Thymus (tissue), 11 donors: ENCODE data around the gene LRRC74A. TPM values are rescaled to one million over a fixed set of nuclear protein-coding genes. Genes with fewer than 3 reads are reported as not detected.
A peak's percentile ranks its signal among the peaks of the same experiment; 100 is the strongest.
"Not testable (repeated sequence)": the region's sequence is repeated elsewhere in the genome, so short reads cannot be mapped to it uniquely, and the experiment has no call there.

Experiments
- DNase-seq, 9 donors: peaks; one replicate each; pipeline ENCODE4 v3.0.0-alpha.2; 2013; ENCODE audit warnings: low spot score in 9 of 9, low read depth in 6 of 9, missing footprints in 1 of 9
- H3K27ac ChIP-seq, 2 donors: one replicate each; pipeline ENCODE4 v1.5.1; 2013; ENCODE audit warnings: control low read depth in 1 of 2, low read depth in 1 of 2, low read length in 1 of 2, mild to moderate bottlenecking in 1 of 2, moderate library complexity in 1 of 2
- H3K27me3 ChIP-seq, 2 donors: one replicate each; pipeline ENCODE4 v1.5.1; 2013; ENCODE audit warnings: low read length in 1 of 2; ENCODE audit not compliant: control insufficient read depth in 2 of 2, insufficient read depth in 1 of 2
- H3K36me3 ChIP-seq, 2 donors: one replicate each; pipeline ENCODE4 v1.5.1; 2013; ENCODE audit warnings: low read length in 1 of 2, mild to moderate bottlenecking in 1 of 2, moderate library complexity in 1 of 2; ENCODE audit not compliant: control insufficient read depth in 2 of 2, insufficient read depth in 2 of 2
- H3K4me1 ChIP-seq, 2 donors: one replicate each; pipeline ENCODE4 v1.5.1; 2013; ENCODE audit warnings: low read length in 2 of 2; ENCODE audit not compliant: control insufficient read depth in 2 of 2, insufficient read depth in 2 of 2
- H3K4me3 ChIP-seq, 2 donors: one replicate each; pipeline ENCODE4 v1.5.1; 2013; ENCODE audit warnings: low read length in 2 of 2, control low read depth in 1 of 2, mild to moderate bottlenecking in 1 of 2
- H3K9me3 ChIP-seq, 2 donors: one replicate each; pipeline ENCODE4 v1.5.1; 2013; ENCODE audit warnings: low read length in 1 of 2, mild to moderate bottlenecking in 1 of 2; ENCODE audit not compliant: control insufficient read depth in 2 of 2, insufficient read depth in 1 of 2
- WGBS: extraction: QIAGEN DNeasy Blood & Tissue Kit; methylation state at CpG from one replicate; pipeline ENCODE4 v1.1.7; 2013; 5-methylcytosine and 5-hydroxymethylcytosine counted together
- polyA plus RNA-seq: library from polyadenylated mRNA; stranded (reverse); fragments of 200-250 nt; gene quantifications from one replicate; pipeline ENCODE4 v1.2.3, GENCODE V29; 2013
- total RNA-seq: library from RNA; stranded (reverse); fragments of 120-200 nt; gene quantifications from one replicate; pipeline ENCODE4 v1.2.4, GENCODE V29; 2013
- donor health status: healthy.

The LRRC74A gene
- total and polyA plus RNA-seq, 2 donors, result not detected

- no peak overlapping the region for H3K4me3 ChIP-seq
- no peak overlapping the region for H3K27ac ChIP-seq
- no peak for DNase-seq
- 95% methylated on average over 14 of the region's 14 CpGs for WGBS
- H3K36me3 ChIP-seq, result no peaks in the 10 kb centered on the region
- H3K27me3 ChIP-seq, result no peaks in the 10 kb centered on the region
- H3K4me1 ChIP-seq, result peaks cover 33 to 58% of the 10 kb centered on the region in 2 donors
- H3K9me3 ChIP-seq, result no peaks in the 10 kb centered on the region
Observed at GRCh38 chr14:76884853-76885276, 58.7 kb downstream of the LRRC74A start.

- H3K9me3 ChIP-seq, result peaks cover 0 to 5% of the 10 kb centered on the region in 2 donors
- peaks cover 18 to 36% of the 10 kb centered on the region in 2 donors for H3K4me1 ChIP-seq
- H3K36me3 ChIP-seq, result no peaks in the 10 kb centered on the region
- DNase-seq, result no peak
- H3K4me3 ChIP-seq, result no peak overlapping the region
- no peaks in the 10 kb centered on the region for H3K27me3 ChIP-seq
- 91% methylated on average over 6 of the region's 6 CpGs for WGBS
- no peak overlapping the region for H3K27ac ChIP-seq
Observed at GRCh38 chr14:76887191-76887590, 61.0 kb downstream of the LRRC74A start.

- H3K36me3 ChIP-seq, result no peaks in the 10 kb centered on the region
- H3K4me3 ChIP-seq, result no peak overlapping the region
- peaks cover 0 to 7% of the 10 kb centered on the region in 2 donors for H3K9me3 ChIP-seq
- no peak overlapping the region for H3K27ac ChIP-seq
- no peak for DNase-seq
- WGBS, result 5% methylated on average over 1 of the region's 1 CpG
- H3K27me3 ChIP-seq, result no peaks in the 10 kb centered on the region
- H3K4me1 ChIP-seq, result no peaks in the 10 kb centered on the region
Observed at GRCh38 chr14:76891391-76891790, 65.2 kb downstream of the LRRC74A start.

GRCh38 chr14:76894308-76894707 is 68.1 kb downstream of the LRRC74A start:
- no peaks in the 10 kb centered on the region for H3K4me1 ChIP-seq
- 98% methylated on average over 5 of the region's 5 CpGs for WGBS
- no peak for DNase-seq

GRCh38 chr14:76898006-76898405 is 71.8 kb downstream of the LRRC74A start:
- not testable (repeated sequence) for H3K27me3 ChIP-seq, H3K9me3 ChIP-seq, H3K27ac ChIP-seq, H3K4me1 ChIP-seq, DNase-seq, H3K36me3 ChIP-seq, H3K4me3 ChIP-seq
- WGBS, result 97% methylated on average over 37 of the region's 37 CpGs

More at GRCh38 chr14:76894308-76894707, 68.1 kb downstream of the LRRC74A start:
- H3K4me3 ChIP-seq, result no peak overlapping the region
- no peaks in the 10 kb centered on the region for H3K27me3 ChIP-seq
- H3K9me3 ChIP-seq, result peaks cover 0 to 7% of the 10 kb centered on the region in 2 donors
- no peaks in the 10 kb centered on the region for H3K36me3 ChIP-seq
- H3K27ac ChIP-seq, result no peak overlapping the region

GRCh38 chr14:76900682-76901081 is 74.5 kb downstream of the LRRC74A start:
- Histone ChIP-seq H3K36me3 (no peaks in the 10 kb centered on the region), H3K27me3 (no peaks in the 10 kb centered on the region), H3K27ac (no peak overlapping the region), H3K9me3 (no peaks in the 10 kb centered on the region), H3K4me3 (no peak overlapping the region), H3K4me1 (peaks cover 14 to 24% of the 10 kb centered on the region in 2 donors)
- no peak for DNase-seq
- WGBS, result 90% methylated on average over 4 of the region's 4 CpGs

- no peak for DNase-seq
- 87% methylated on average over 6 of the region's 6 CpGs for WGBS
- Histone ChIP-seq H3K27me3 (no peaks in the 10 kb centered on the region), H3K27ac (no peak overlapping the region), H3K36me3 (no peaks in the 10 kb centered on the region), H3K4me1 (peaks cover 14 to 24% of the 10 kb centered on the region in 2 donors), H3K4me3 (no peak overlapping the region), H3K9me3 (no peaks in the 10 kb centered on the region)
Observed at GRCh38 chr14:76901171-76902055, 75.2 kb downstream of the LRRC74A start.

- Histone ChIP-seq H3K9me3 (no peaks in the 10 kb centered on the region), H3K27ac (no peak overlapping the region), H3K27me3 (no peaks in the 10 kb centered on the region), H3K36me3 (no peaks in the 10 kb centered on the region), H3K4me3 (no peak overlapping the region), H3K4me1 (peaks cover 14 to 24% of the 10 kb centered on the region in 2 donors)
- 99% methylated on average over 5 of the region's 5 CpGs for WGBS
- no peak for DNase-seq
Observed at GRCh38 chr14:76902591-76902990, 76.4 kb downstream of the LRRC74A start.

- DNase-seq, result no peak
- Histone ChIP-seq H3K4me3 (no peak overlapping the region), H3K4me1 (peaks cover 20 to 32% of the 10 kb centered on the region in 2 donors), H3K9me3 (peaks cover 0 to 7% of the 10 kb centered on the region in 2 donors), H3K27me3 (no peaks in the 10 kb centered on the region), H3K27ac (peak overlapping the region in 1 of 2 donors; percentile 46), H3K36me3 (no peaks in the 10 kb centered on the region)
- 96% methylated on average over 19 of the region's 19 CpGs for WGBS
Observed at GRCh38 chr14:76904100-76904739, 78.0 kb downstream of the LRRC74A start.
